Trophoblast cell (in vitro differentiated cells and primary cell): ENCODE measurements around the gene MKRN2OS.

Experiments
- DNase-seq, 2 donors: peaks; one replicate each; pipeline ENCODE4 v3.0.0-alpha.2; 2016
- H2AFZ ChIP-seq: 2 replicates; pipeline ENCODE4 v1.6.1; 2013; ENCODE audit warnings: low read length, moderate library complexity, mild to moderate bottlenecking; ENCODE audit not compliant: insufficient read depth, poor library complexity
- H2AK5ac ChIP-seq: 2 replicates; pipeline ENCODE4 v1.6.1; 2013; ENCODE audit warnings: mild to moderate bottlenecking, low read length
- H2BK120ac ChIP-seq: 2 replicates; pipeline ENCODE4 v1.6.1; 2013; ENCODE audit warnings: low read length, mild to moderate bottlenecking, moderate library complexity; ENCODE audit not compliant: insufficient read depth, poor library complexity
- H2BK12ac ChIP-seq: 2 replicates; pipeline ENCODE4 v1.6.1; 2013; ENCODE audit warnings: mild to moderate bottlenecking, low read length, moderate library complexity
- H2BK5ac ChIP-seq: 2 replicates; pipeline ENCODE4 v1.6.1; 2013; ENCODE audit warnings: low read length, low read depth, moderate library complexity, mild to moderate bottlenecking; ENCODE audit not compliant: poor library complexity
- H3K14ac ChIP-seq: 2 replicates; pipeline ENCODE4 v1.6.1; 2013; ENCODE audit warnings: mild to moderate bottlenecking, low read length
- H3K18ac ChIP-seq: 2 replicates; pipeline ENCODE4 v1.6.1; 2013; ENCODE audit warnings: mild to moderate bottlenecking, low read length
- H3K23ac ChIP-seq: 2 replicates; pipeline ENCODE4 v1.6.1; 2013; ENCODE audit warnings: low read length
- H3K27ac ChIP-seq: 2 replicates; pipeline ENCODE4 v1.5.1; 2013; ENCODE audit warnings: low read depth, mild to moderate bottlenecking, inconsistent platforms, low read length, moderate library complexity
- H3K27me3 ChIP-seq: 2 replicates; pipeline ENCODE4 v1.6.1; 2013; ENCODE audit warnings: inconsistent platforms, mild to moderate bottlenecking, low read length, moderate library complexity; ENCODE audit not compliant: insufficient read depth
- H3K36me3 ChIP-seq, 2 experiments: 1 replicate in 1 of 2; 2 replicates in 1 of 2; pipeline ENCODE4 v1.6.1; 2013; ENCODE audit warnings: low read length in 2 of 2, mild to moderate bottlenecking in 2 of 2, moderate library complexity in 1 of 2; ENCODE audit not compliant: insufficient read depth in 2 of 2, control insufficient read depth in 1 of 2
- H3K4ac ChIP-seq: 2 replicates; pipeline ENCODE4 v1.6.1; 2013; ENCODE audit warnings: low read depth, mild to moderate bottlenecking, low read length, moderate library complexity
- H3K4me1 ChIP-seq, 2 experiments: 1 replicate in 1 of 2; 2 replicates in 1 of 2; pipeline ENCODE4 v1.6.1; 2013; ENCODE audit warnings: low read length in 2 of 2, mild to moderate bottlenecking in 2 of 2, moderate library complexity in 1 of 2; ENCODE audit not compliant: insufficient read depth in 2 of 2, control insufficient read depth in 1 of 2
- H3K4me2 ChIP-seq: 2 replicates; pipeline ENCODE4 v1.6.1; 2013; ENCODE audit warnings: inconsistent platforms, mild to moderate bottlenecking, low read length, moderate library complexity
- H3K4me3 ChIP-seq: 2 replicates; pipeline ENCODE4 v1.5.1; 2013; ENCODE audit warnings: mild to moderate bottlenecking, low read depth, low read length, inconsistent platforms
- H3K79me1 ChIP-seq: one replicate; pipeline ENCODE4 v1.6.1; 2013; ENCODE audit warnings: low read length
- H3K79me2 ChIP-seq: 2 replicates; pipeline ENCODE4 v1.6.1; 2013; ENCODE audit warnings: low read length, mild to moderate bottlenecking; ENCODE audit not compliant: control insufficient read depth, insufficient read depth, poor library complexity
- H3K9ac ChIP-seq: 2 replicates; pipeline ENCODE4 v1.6.1; 2013; ENCODE audit warnings: mild to moderate bottlenecking, low read length
- H3K9me3 ChIP-seq: 2 replicates; pipeline ENCODE4 v1.6.1; 2013; ENCODE audit warnings: low read depth, mild to moderate bottlenecking, control low read depth, inconsistent platforms, low read length; ENCODE audit not compliant: insufficient read depth
- H4K12ac ChIP-seq: 2 replicates; pipeline ENCODE4 v1.6.1; 2013; ENCODE audit warnings: low read depth, mild to moderate bottlenecking, low read length, moderate library complexity
- H4K8ac ChIP-seq: 2 replicates; pipeline ENCODE4 v1.6.1; 2013; ENCODE audit warnings: low read depth, mild to moderate bottlenecking, low read length, moderate library complexity
- H4K91ac ChIP-seq: one replicate; pipeline ENCODE4 v1.6.1; 2013; ENCODE audit warnings: low read depth, mild to moderate bottlenecking, low read length, moderate library complexity
- WGBS: extraction: QIAGEN DNeasy Blood & Tissue Kit; methylation state at CpG from one replicate; pipeline ENCODE4 v1.1.7; 2013; ENCODE audit warnings: missing lambda C conversion rate; ENCODE audit not compliant: insufficient read length, insufficient coverage; ENCODE audit errors: extremely low coverage; 5-methylcytosine and 5-hydroxymethylcytosine counted together

The MKRN2OS gene

GRCh38 chr3:12506201-12506709 is 39.0 kb downstream of the MKRN2OS start:
- H2AFZ ChIP-seq: no peak overlapping the region
- no CpG with 5 or more reads among the region's 5 CpGs for WGBS

GRCh38 chr3:12503126-12503957 is 42.0 kb downstream of the MKRN2OS start:
- WGBS: no CpG with 5 or more reads among the region's 18 CpGs
- Histone ChIP-seq H2BK5ac (no peak overlapping the region), H3K23ac (no peak overlapping the region), H3K4me3 (no peak overlapping the region), H3K79me1 (peaks cover 2% of the 10 kb centered on the region), H3K9me3 (no peaks in the 10 kb centered on the region), H3K36me3 (peaks cover 9 to 18% of the 10 kb centered on the region in 2 experiments), H4K12ac (no peak overlapping the region), H4K91ac (no peak overlapping the region), H4K8ac (no peak overlapping the region), H2BK12ac (no peak overlapping the region), H3K4me2 (no peak overlapping the region), H2AFZ (no peak overlapping the region), H3K18ac (no peak overlapping the region), H3K4me1 (peaks cover 7 to 9% of the 10 kb centered on the region in 2 experiments), H3K9ac (no peak overlapping the region), H3K27me3 (no peaks in the 10 kb centered on the region), H2BK120ac (no peak overlapping the region), H3K79me2 (no peaks in the 10 kb centered on the region), H2AK5ac (no peak overlapping the region), H3K27ac (no peak overlapping the region), H3K14ac (no peak overlapping the region), H3K4ac (no peak overlapping the region)
- DNase-seq: no peak

More at GRCh38 chr3:12506201-12506709, 39.0 kb downstream of the MKRN2OS start:
- Histone ChIP-seq H3K23ac (no peak overlapping the region), H3K79me1 (peaks cover 2% of the 10 kb centered on the region), H3K9me3 (peaks cover 2% of the 10 kb centered on the region), H2BK5ac (no peak overlapping the region), H2AK5ac (no peak overlapping the region), H4K91ac (no peak overlapping the region), H3K18ac (no peak overlapping the region), H3K4me1 (peaks cover 7 to 8% of the 10 kb centered on the region in 2 experiments), H3K79me2 (no peaks in the 10 kb centered on the region), H2BK120ac (no peak overlapping the region), H4K8ac (no peak overlapping the region), H3K27me3 (no peaks in the 10 kb centered on the region), H2BK12ac (no peak overlapping the region), H4K12ac (no peak overlapping the region), H3K36me3 (peaks cover 8 to 10% of the 10 kb centered on the region in 2 experiments), H3K9ac (no peak overlapping the region), H3K4me2 (no peak overlapping the region), H3K14ac (no peak overlapping the region), H3K27ac (no peak overlapping the region), H3K4ac (no peak overlapping the region), H3K4me3 (no peak overlapping the region)
- no peak for DNase-seq

- Histone ChIP-seq H4K8ac (no peak overlapping the region), H4K91ac (no peak overlapping the region), H2AFZ (no peak overlapping the region), H2AK5ac (no peak overlapping the region), H3K9ac (no peak overlapping the region), H3K4me2 (no peak overlapping the region), H3K79me2 (no peaks in the 10 kb centered on the region), H3K27me3 (no peaks in the 10 kb centered on the region), H3K18ac (no peak overlapping the region), H3K36me3 (peaks cover 15 to 28% of the 10 kb centered on the region in 2 experiments), H3K4me1 (peaks cover 0 to 3% of the 10 kb centered on the region in 2 experiments), H4K12ac (no peak overlapping the region), H3K79me1 (no peaks in the 10 kb centered on the region), H3K23ac (no peak overlapping the region), H3K9me3 (no peaks in the 10 kb centered on the region), H3K14ac (no peak overlapping the region), H2BK5ac (no peak overlapping the region), H2BK120ac (no peak overlapping the region), H3K27ac (no peak overlapping the region), H3K4ac (no peak overlapping the region), H2BK12ac (peak overlapping the region; percentile 33), H3K4me3 (no peak overlapping the region)
- WGBS: no CpG with 5 or more reads among the region's 7 CpGs
- peak; percentile 67 to 91 for DNase-seq
These were observed 43.8 kb downstream of the MKRN2OS start for GRCh38 chr3:12501360-12502020.

- Histone ChIP-seq H3K79me1 (no peaks in the 10 kb centered on the region), H3K9me3 (no peaks in the 10 kb centered on the region), H3K27ac (no peak overlapping the region), H4K8ac (no peak overlapping the region), H3K79me2 (no peaks in the 10 kb centered on the region), H3K4me2 (no peak overlapping the region), H3K36me3 (peaks cover 15 to 28% of the 10 kb centered on the region in 2 experiments), H3K14ac (no peak overlapping the region), H2BK12ac (no peak overlapping the region), H3K4me3 (no peak overlapping the region), H3K27me3 (no peaks in the 10 kb centered on the region), H3K9ac (no peak overlapping the region), H2BK120ac (no peak overlapping the region), H2BK5ac (no peak overlapping the region), H4K91ac (no peak overlapping the region), H2AK5ac (no peak overlapping the region), H3K4me1 (peaks cover 0 to 3% of the 10 kb centered on the region in 2 experiments), H2AFZ (no peak overlapping the region), H3K18ac (no peak overlapping the region), H4K12ac (no peak overlapping the region), H3K23ac (no peak overlapping the region), H3K4ac (no peak overlapping the region)
- DNase-seq: no peak
- no CpG with 5 or more reads among the region's 5 CpGs for WGBS
These were observed 45.8 kb downstream of the MKRN2OS start for GRCh38 chr3:12499474-12499873.
